Measurements from ENCODE around the gene GATA6.

Gene GATA6

DNA sequence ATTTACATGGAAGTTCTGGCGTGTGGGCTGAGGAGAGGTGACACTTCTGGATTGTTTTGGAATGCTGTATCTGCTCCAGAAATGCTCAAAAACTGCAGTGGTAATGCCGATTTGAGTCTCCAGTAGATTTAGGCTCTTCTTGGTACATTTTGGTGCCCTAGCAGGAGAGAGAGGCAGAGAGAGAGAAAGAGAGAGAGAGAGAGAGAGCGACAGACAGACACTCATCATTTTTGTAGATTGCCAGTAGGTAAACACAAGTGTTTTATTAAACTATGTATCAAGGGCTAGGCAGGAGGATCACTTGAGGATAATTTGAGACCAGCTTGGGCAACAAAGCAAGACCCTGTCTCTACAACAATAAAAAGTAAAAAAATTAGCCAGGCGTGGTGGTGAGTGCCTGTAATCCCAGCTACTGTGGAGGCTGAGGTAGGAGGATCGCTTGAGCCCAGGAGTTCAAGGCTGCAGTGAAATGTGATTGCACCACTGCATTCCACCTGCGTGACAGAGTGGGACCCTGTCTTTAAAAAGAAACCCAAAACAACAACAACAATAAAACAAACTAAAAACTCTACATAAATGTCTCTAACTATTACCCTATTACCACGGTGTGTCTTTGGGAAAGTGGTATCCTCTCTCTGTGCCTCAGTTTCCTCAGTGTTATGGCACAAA is 60.2 kb downstream of the GATA6 start:
- no peaks in the 10 kb centered on the region for H3K36me3 ChIP-seq (ENCODE audit: insufficient read depth, low read length)
- H3K4me1 ChIP-seq (ENCODE audit: insufficient read depth, low read length): no peaks in the 10 kb centered on the region
- H2AFZ ChIP-seq (ENCODE audit: low read depth, low read length): no peak overlapping the region
- H3K9me3 ChIP-seq (ENCODE audit: low read length): no peaks in the 10 kb centered on the region
- H3K27me3 ChIP-seq (ENCODE audit: insufficient read depth, low read length): no peaks in the 10 kb centered on the region
- H3K4me3 ChIP-seq (ENCODE audit: low read length): no peak overlapping the region

DNA sequence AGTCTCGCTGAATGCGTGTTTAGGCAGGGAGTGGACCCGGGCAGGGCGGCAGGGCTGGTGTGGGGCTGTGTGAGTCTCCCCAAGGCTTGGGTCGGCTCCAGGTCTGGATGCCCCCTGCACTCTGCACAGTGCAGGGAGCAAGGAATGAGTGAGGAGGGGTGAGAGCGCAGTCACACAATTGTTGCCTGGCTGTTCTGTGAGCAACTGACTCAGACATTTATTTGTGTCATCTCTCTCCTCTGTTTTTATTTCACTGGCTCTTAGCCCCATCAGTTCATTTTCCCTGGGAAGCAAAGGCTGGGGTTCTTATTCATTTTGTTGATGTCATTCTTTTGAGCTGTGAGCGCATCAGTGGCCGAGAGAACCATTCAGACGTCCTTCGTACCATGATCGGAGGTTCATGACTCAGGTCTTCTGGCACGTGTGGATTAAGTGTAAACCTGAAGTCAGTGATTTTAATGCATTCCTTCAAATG is 61.1 kb downstream of the GATA6 start:
- Histone ChIP-seq H3K36me3 (ENCODE audit: insufficient read depth, low read length) (no peaks in the 10 kb centered on the region), H3K9me3 (ENCODE audit: low read length) (no peaks in the 10 kb centered on the region), H2AFZ (ENCODE audit: low read depth, low read length) (no peak overlapping the region), H3K27me3 (ENCODE audit: insufficient read depth, low read length) (no peaks in the 10 kb centered on the region), H3K4me1 (ENCODE audit: insufficient read depth, low read length) (no peaks in the 10 kb centered on the region), H3K4me3 (ENCODE audit: low read length) (no peak overlapping the region)

DNA sequence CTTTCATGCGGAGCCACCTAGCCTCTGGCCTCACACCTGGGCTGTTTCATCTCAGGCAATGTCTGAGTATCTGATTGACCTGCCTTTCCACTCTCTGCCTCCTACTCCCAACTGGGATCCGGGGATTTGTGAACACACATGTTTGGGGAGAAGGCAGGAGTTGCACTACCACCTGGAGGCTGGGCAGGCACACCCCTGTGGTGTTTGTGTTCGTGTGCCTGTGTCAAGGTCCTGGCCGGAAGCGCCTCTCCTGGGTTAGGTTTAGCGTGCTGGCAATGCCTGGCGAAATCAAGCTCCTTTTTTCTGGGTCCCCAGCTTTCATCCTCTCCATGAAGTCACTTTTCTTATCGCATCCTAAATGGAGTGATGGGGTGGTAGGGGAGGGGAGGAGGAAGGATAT is 63.9 kb downstream of the GATA6 start:
- no peak overlapping the region for H3K4me3 ChIP-seq (ENCODE audit: low read length)
- no peaks in the 10 kb centered on the region for H3K27me3 ChIP-seq (ENCODE audit: insufficient read depth, low read length)
- no peaks in the 10 kb centered on the region for H3K36me3 ChIP-seq (ENCODE audit: insufficient read depth, low read length)
- no peak overlapping the region for H2AFZ ChIP-seq (ENCODE audit: low read depth, low read length)
- no peaks in the 10 kb centered on the region for H3K4me1 ChIP-seq (ENCODE audit: insufficient read depth, low read length)
- H3K9me3 ChIP-seq (ENCODE audit: low read length): no peaks in the 10 kb centered on the region

DNA sequence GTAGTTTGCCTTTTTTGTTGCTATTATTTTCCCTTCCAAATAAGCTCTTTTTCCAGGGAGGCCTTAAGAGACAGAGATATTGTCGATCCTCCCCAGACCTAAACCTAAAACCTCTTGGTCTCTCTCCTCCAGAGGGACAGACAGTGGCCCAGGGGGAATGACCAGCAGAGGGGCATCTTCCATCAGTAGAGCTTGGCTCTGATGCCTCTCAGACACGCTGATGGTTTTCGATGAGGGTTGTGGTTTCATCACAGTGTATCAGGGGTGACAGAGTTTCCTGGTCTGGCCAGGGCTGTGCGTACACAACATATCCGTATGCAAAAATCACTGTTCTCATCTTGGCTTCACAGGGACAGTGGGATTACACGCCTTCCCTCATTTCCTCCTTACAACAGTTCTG is 68.6 kb downstream of the GATA6 start:
- Histone ChIP-seq H3K36me3 (ENCODE audit: insufficient read depth, low read length) (no peaks in the 10 kb centered on the region), H2AFZ (ENCODE audit: low read depth, low read length) (no peak overlapping the region), H3K4me3 (ENCODE audit: low read length) (no peak overlapping the region), H3K4me1 (ENCODE audit: insufficient read depth, low read length) (no peaks in the 10 kb centered on the region), H3K27me3 (ENCODE audit: insufficient read depth, low read length) (no peaks in the 10 kb centered on the region), H3K9me3 (ENCODE audit: low read length) (no peaks in the 10 kb centered on the region)

DNA sequence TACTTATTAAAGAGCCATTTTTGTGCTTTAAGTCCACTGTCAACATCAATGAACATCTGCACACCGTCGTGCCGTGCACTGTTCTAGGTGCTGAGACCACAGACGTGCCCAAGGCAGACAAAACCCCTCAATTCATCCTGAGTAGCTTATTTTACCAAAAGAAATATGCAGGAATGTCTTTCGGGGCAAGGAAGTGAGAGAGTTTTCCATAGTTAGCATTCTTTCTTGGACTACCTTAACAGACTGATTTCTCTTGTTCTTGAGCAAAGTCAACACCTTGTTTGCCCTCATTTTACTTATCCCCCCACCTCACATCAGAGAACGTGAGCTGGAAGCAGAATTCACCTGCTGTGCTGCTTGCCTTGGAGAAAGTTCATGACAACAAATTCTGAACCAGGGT is 69.3 kb downstream of the GATA6 start:
- Histone ChIP-seq H3K4me3 (ENCODE audit: low read length) (no peak overlapping the region), H3K4me1 (ENCODE audit: insufficient read depth, low read length) (no peaks in the 10 kb centered on the region), H3K27me3 (ENCODE audit: insufficient read depth, low read length) (no peaks in the 10 kb centered on the region), H3K9me3 (ENCODE audit: low read length) (no peaks in the 10 kb centered on the region), H2AFZ (ENCODE audit: low read depth, low read length) (no peak overlapping the region), H3K36me3 (ENCODE audit: insufficient read depth, low read length) (no peaks in the 10 kb centered on the region)

DNA sequence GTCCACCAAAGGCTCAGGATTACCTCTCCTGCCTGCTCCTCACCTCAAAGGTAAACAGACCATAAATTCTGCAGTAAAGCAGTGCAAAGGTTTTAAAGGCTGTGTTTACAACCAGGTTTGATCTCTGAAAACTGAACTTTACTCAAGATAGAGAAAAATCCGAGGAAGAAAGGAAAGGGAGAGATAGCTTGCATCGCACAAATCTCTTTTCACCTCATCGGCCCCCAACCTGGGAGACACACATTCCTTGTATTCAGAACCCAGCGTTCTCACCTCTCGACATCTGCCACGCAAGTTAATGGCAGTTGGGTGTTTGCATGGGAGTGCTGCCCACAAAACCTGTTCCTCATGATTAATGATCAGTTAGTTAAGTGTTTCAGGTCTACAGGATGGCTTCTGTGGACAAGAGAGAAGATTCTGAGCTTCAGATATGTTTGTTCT is 72.6 kb downstream of the GATA6 start:
- Histone ChIP-seq H2AFZ (ENCODE audit: low read depth, low read length) (no peak overlapping the region), H3K9me3 (ENCODE audit: low read length) (no peaks in the 10 kb centered on the region), H3K36me3 (ENCODE audit: insufficient read depth, low read length) (no peaks in the 10 kb centered on the region), H3K4me3 (ENCODE audit: low read length) (no peak overlapping the region), H3K4me1 (ENCODE audit: insufficient read depth, low read length) (no peaks in the 10 kb centered on the region), H3K27me3 (ENCODE audit: insufficient read depth, low read length) (no peaks in the 10 kb centered on the region)

DNA sequence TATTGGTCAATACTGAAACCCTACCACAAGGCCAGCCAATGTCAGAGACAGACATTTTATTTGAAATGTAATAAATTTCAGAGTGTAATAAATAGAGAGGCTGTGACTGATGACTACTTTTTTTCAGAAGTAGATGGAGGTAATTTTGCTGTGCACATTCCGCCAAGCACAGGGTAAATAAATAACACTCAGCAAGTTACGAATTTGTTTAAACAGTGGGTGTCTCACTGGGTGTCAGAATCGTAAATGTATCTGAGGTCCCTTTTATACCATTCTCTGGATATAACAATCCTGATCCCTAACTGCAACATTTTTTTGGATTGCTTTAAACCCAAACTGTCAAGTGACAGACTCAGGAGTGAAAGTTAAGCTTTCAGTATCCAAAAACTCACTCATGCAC is 74.1 kb downstream of the GATA6 start:
- Histone ChIP-seq H3K9me3 (ENCODE audit: low read length) (no peaks in the 10 kb centered on the region), H2AFZ (ENCODE audit: low read depth, low read length) (no peak overlapping the region), H3K36me3 (ENCODE audit: insufficient read depth, low read length) (no peaks in the 10 kb centered on the region), H3K4me3 (ENCODE audit: low read length) (no peak overlapping the region), H3K27me3 (ENCODE audit: insufficient read depth, low read length) (no peaks in the 10 kb centered on the region), H3K4me1 (ENCODE audit: insufficient read depth, low read length) (no peaks in the 10 kb centered on the region)

DNA sequence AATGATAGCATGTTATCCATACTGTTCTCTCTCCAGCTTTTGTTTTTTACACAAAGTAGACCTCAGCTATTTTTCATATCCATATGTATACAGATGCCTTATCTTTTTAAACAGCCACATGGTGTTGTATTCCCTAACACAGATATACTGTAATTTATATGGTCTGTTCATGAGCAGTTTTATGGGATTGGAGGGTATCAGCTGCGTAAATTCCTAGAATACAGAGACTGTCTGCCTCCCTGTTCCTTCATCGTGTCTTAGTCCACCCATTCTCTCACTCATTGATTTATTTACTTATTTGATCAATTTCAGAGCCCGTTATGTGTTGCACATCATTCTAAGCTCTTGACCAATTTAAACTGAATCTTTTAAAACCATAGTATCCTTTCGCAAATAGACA is 80.6 kb downstream of the GATA6 start:
- Histone ChIP-seq H3K36me3 (ENCODE audit: insufficient read depth, low read length) (no peaks in the 10 kb centered on the region), H3K9me3 (ENCODE audit: low read length) (no peaks in the 10 kb centered on the region), H3K4me3 (ENCODE audit: low read length) (no peak overlapping the region), H3K27me3 (ENCODE audit: insufficient read depth, low read length) (peaks cover 3% of the 10 kb centered on the region), H2AFZ (ENCODE audit: low read depth, low read length) (no peak overlapping the region), H3K4me1 (ENCODE audit: insufficient read depth, low read length) (no peaks in the 10 kb centered on the region)

DNA sequence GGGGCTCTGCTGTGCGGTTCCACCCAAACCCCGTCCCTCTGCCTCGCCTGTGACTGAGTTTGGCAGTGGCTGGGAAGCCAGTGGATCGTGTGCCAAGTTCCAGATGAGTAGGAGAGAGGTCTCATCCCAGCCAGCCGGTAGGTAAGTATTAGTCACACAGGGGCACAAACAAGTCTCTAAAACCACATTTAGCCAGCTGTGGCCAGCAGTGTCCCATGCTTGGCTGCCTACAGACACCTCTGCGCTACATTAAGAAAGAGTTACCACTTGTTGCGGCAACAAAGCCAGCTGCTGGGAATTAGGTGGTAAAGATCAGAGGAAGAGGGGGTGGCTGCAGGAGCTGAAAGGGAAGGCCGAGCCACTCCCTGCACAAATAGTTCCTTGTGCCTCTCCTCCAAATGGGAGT is 81.2 kb downstream of the GATA6 start:
- Histone ChIP-seq H2AFZ (ENCODE audit: low read depth, low read length) (no peak overlapping the region), H3K4me1 (ENCODE audit: insufficient read depth, low read length) (no peaks in the 10 kb centered on the region), H3K4me3 (ENCODE audit: low read length) (no peak overlapping the region), H3K36me3 (ENCODE audit: insufficient read depth, low read length) (no peaks in the 10 kb centered on the region), H3K9me3 (ENCODE audit: low read length) (no peaks in the 10 kb centered on the region), H3K27me3 (ENCODE audit: insufficient read depth, low read length) (peaks cover 3% of the 10 kb centered on the region)

Data from neuron (in vitro differentiated cells).